Mammary epithelial cell (primary cell): Measurements from ENCODE around the gene B4GALT6.

ENCODE experiments used
- EZH2 ChIP-seq: IDR thresholded peaks from 2 replicates; pipeline ENCODE4 v1.6.1; 2012; ENCODE audit warnings: low read length, inconsistent platforms, borderline replicate concordance
- TF ChIP-seq, protein P1 (sequence below), 2 donors: IDR thresholded peaks in 1 of 2; conservative IDR thresholded peaks in 1 of 2; 2 replicates each; pipeline ENCODE4 v1.5.1; 2011 to 2012; ENCODE audit warnings: inconsistent platforms in 2 of 2, low read length in 2 of 2, mild to moderate bottlenecking in 2 of 2, control low read depth in 1 of 2, low read depth in 1 of 2; ENCODE audit not compliant: insufficient read depth in 1 of 2; ENCODE audit errors: extremely low read depth in 1 of 2

DNA sequence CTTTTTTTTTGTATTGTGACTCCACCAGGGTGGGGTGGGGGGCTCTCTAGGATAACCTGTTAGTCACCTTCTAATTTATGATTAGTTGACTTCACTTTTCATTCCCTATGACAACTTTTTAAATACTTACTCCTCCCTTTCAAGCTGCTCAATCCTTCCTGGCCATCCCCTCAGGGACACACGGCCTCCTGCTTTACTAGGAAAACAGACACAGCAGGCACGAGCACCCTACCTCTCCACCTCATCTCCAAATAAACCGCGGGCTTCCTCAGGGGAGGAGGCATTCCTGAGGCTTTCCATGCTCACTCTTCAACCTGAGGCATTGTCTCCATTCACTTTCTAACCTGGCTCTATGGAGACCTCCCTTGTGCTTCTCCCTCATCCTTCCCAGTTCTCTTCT, 33.0 kb downstream of the B4GALT6 start:
- TF ChIP-seq, protein P1, sequence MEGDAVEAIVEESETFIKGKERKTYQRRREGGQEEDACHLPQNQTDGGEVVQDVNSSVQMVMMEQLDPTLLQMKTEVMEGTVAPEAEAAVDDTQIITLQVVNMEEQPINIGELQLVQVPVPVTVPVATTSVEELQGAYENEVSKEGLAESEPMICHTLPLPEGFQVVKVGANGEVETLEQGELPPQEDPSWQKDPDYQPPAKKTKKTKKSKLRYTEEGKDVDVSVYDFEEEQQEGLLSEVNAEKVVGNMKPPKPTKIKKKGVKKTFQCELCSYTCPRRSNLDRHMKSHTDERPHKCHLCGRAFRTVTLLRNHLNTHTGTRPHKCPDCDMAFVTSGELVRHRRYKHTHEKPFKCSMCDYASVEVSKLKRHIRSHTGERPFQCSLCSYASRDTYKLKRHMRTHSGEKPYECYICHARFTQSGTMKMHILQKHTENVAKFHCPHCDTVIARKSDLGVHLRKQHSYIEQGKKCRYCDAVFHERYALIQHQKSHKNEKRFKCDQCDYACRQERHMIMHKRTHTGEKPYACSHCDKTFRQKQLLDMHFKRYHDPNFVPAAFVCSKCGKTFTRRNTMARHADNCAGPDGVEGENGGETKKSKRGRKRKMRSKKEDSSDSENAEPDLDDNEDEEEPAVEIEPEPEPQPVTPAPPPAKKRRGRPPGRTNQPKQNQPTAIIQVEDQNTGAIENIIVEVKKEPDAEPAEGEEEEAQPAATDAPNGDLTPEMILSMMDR (conservative IDR thresholded peaks at IDR 0.05 in 1 of 2, IDR thresholded peaks at IDR 0.05 in 1 of 2; ENCODE audit: extremely low read depth in 1 of 2, insufficient read depth in 1 of 2, low read depth in 1 of 2, low read length in 2 of 2): no peak
- no peak for TF ChIP-seq EZH2
